Measurements from ENCODE around the gene PLTP. TPM values are rescaled to one million over a fixed set of nuclear protein-coding genes. Genes with fewer than 3 reads are reported as not detected.

The PLTP gene
- total RNA-seq, 2 donors from 2014 or later = 134 to 689 TPM

- intact Hi-C loops (cut with DNase I) = loop anchor here in 1 of 2 donors (5.0 kb wide), 1 partner anchor 544 kb away; no protein-coding TSS in a partner anchor
- DNase-seq (ENCODE audit: low spot score) = no peak
These were observed 50.5 kb downstream of the PLTP start for GRCh38 chr20:45861221-45862075.

GRCh38 chr20:45860560-45861220 lies 51.3 kb downstream of the PLTP start:
- intact Hi-C loops (cut with DNase I) = loop anchor here in 1 of 2 donors (5.0 kb wide), 1 partner anchor 543 kb away; no protein-coding TSS in a partner anchor
- DNase-seq (ENCODE audit: low spot score) = no peak

- intact Hi-C loops (cut with DNase I) = loop anchor here in 1 of 2 donors (5.0 kb wide), 1 partner anchor 543 kb away; no protein-coding TSS in a partner anchor
- no peak for DNase-seq (ENCODE audit: low spot score)
These were observed 52.0 kb downstream of the PLTP start for GRCh38 chr20:45859916-45860315.

GRCh38 chr20:45857882-45858216 lies 54.1 kb downstream of the PLTP start:
- intact Hi-C loops (cut with DNase I) = no loop called here
- no peak for DNase-seq (ENCODE audit: low spot score)

DNA sequence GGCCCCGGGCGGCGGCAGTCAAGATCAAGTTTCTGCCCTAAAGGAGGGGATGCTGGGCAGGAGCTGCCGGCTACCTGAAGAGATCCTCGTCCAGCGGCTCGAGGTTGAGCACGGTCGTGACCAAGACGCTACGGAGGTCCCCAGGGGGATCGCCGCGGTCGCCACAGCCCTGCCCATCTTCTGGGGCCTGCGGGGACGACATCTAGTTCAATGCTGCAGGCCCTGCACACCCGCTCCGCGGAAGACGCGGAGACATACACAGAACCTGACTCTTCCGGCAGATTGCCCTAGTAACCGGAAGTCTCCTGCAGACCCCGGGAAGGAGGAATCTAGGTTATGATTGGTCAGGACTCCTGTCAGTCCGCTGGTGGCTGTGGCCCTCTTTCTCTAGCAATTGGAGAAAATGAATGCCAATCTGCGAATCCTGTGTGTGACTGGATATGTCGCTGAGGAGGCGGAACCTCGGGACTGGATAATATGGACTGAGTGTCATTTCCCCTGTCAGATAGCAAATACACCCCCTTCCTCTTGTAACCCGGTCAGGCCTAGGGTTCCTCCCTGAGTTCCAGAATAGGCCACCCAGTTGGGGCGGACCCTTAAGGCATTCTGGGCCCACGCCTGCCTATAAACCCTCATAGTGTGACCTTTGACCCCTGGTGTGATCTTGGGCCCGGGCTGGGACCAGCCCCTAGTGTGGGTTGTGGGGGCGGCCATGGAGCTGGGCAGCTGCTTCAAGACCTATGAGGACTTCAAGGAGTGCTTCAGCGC lies 54.7 kb downstream of the PLTP start, which contains the start of the genes ACOT8 and ZSWIM3:
ACOT8 (minus strand) TSS at position 279 of the 768 bp plus-strand sequence; CDS start at position 202, 77 bp downstream.
ZSWIM3 (plus strand) TSS at position 501 of the 768 bp plus-strand sequence; CDS start at position 713, 212 bp downstream.
- intact Hi-C loops (cut with DNase I) = no loop called here
- peak; percentile 96 for DNase-seq (ENCODE audit: low spot score)

GRCh38 chr20:45853484-45853883 lies 58.5 kb downstream of the PLTP start:
- no peak for DNase-seq (ENCODE audit: low spot score)
- intact Hi-C loops (cut with DNase I) = no loop called here

- intact Hi-C loops (cut with DNase I) = no loop called here
- no peak for DNase-seq (ENCODE audit: low spot score)
These were observed 59.6 kb downstream of the PLTP start for GRCh38 chr20:45852326-45852725.

GRCh38 chr20:45851501-45851900 lies 60.5 kb downstream of the PLTP start:
- intact Hi-C loops (cut with DNase I) = no loop called here
- no peak for DNase-seq (ENCODE audit: low spot score)

- intact Hi-C loops (cut with DNase I) = no loop called here
- no peak for DNase-seq (ENCODE audit: low spot score)
These were observed 61.0 kb downstream of the PLTP start for GRCh38 chr20:45850926-45851325.

GRCh38 chr20:45850238-45850637 lies 61.7 kb downstream of the PLTP start:
- intact Hi-C loops (cut with DNase I) = no loop called here
- DNase-seq (ENCODE audit: low spot score) = no peak

GRCh38 chr20:45848969-45849582 lies 62.9 kb downstream of the PLTP start:
- intact Hi-C loops (cut with DNase I) = no loop called here
- no peak for DNase-seq (ENCODE audit: low spot score)

Other genes starting within 250 kb of the PLTP start
- not detected for gene WFDC11, start 241.9 kb downstream of the PLTP start, total RNA-seq
- not detected for gene WFDC13, start 210.1 kb downstream of the PLTP start, total RNA-seq
- under 1 TPM in 1 of 2 donors, not detected in 1; 0.48 TPM for gene WFDC10B, start 207.1 kb downstream of the PLTP start, total RNA-seq
- not detected for gene SPINT4, start 189.8 kb downstream of the PLTP start, total RNA-seq
- 1 to 10 TPM in 1 of 2 donors, not detected in 1; 4.7 TPM for gene WFDC3, start 120.3 kb downstream of the PLTP start, total RNA-seq
- 10 to 100 TPM; 20.3 to 23.7 TPM for gene DNTTIP1, start 120.2 kb downstream of the PLTP start, total RNA-seq
- gene UBE2C, start 99.5 kb downstream of the PLTP start, total RNA-seq = under 1 TPM in 1 of 2 donors, not detected in 1; 0.79 TPM
- gene TNNC2, start 84.8 kb downstream of the PLTP start, total RNA-seq = under 1 TPM; 0.48 to 0.60 TPM
- 10 to 100 TPM; 35.8 to 55.4 TPM for gene SNX21, start 78.4 kb downstream of the PLTP start, total RNA-seq
- gene ACOT8, start 54.8 kb downstream of the PLTP start, total RNA-seq = 10 to 100 TPM; 12.2 to 14.1 TPM
- gene ZSWIM3, start 54.5 kb downstream of the PLTP start, total RNA-seq = 1 to 10 TPM; 2.3 to 2.5 TPM
- 1 to 10 TPM; 6.5 to 7.0 TPM for gene ZSWIM1, start 30.9 kb downstream of the PLTP start, total RNA-seq
- 1 to 10 TPM in 1 of 2 donors, under 1 TPM in 1; 1.00 to 9.6 TPM for gene SPATA25, start 24.5 kb downstream of the PLTP start, total RNA-seq
- gene NEURL2, start 20.9 kb downstream of the PLTP start, total RNA-seq = 10 to 100 TPM; 10.0 to 35.4 TPM
- gene CTSA, start 20.8 kb downstream of the PLTP start, total RNA-seq = 100 to 1,000 TPM in 1 of 2 donors, 10 to 100 TPM in 1; 81.2 to 112 TPM
- 10 to 100 TPM; 27.3 to 35.7 TPM for gene PCIF1, start 22.5 kb upstream of the PLTP start, total RNA-seq
- 10 to 100 TPM; 12.6 to 13.7 TPM for gene ZNF335, start 60.0 kb upstream of the PLTP start, total RNA-seq
- 10 to 100 TPM in 1 of 2 donors, 1 to 10 TPM in 1; 2.2 to 16.6 TPM for gene MMP9, start 96.8 kb upstream of the PLTP start, total RNA-seq
- gene SLC12A5, start 117.1 kb upstream of the PLTP start, total RNA-seq = under 1 TPM in 1 of 2 donors, not detected in 1; 0.48 TPM
- gene NCOA5, start 177.8 kb upstream of the PLTP start, total RNA-seq = 10 to 100 TPM; 18.7 to 20.4 TPM
- 10 to 100 TPM in 1 of 2 donors, 1 to 10 TPM in 1; 9.6 to 11.3 TPM for gene CD40, start 206.2 kb upstream of the PLTP start, total RNA-seq